Measurements from ENCODE around the gene FLT1. TPM values are rescaled to one million over a fixed set of nuclear protein-coding genes. Genes with fewer than 3 reads are reported as not detected.

Gene FLT1
- total RNA-seq, 1 experiment from 2014 or later = 0.25 TPM

DNA sequence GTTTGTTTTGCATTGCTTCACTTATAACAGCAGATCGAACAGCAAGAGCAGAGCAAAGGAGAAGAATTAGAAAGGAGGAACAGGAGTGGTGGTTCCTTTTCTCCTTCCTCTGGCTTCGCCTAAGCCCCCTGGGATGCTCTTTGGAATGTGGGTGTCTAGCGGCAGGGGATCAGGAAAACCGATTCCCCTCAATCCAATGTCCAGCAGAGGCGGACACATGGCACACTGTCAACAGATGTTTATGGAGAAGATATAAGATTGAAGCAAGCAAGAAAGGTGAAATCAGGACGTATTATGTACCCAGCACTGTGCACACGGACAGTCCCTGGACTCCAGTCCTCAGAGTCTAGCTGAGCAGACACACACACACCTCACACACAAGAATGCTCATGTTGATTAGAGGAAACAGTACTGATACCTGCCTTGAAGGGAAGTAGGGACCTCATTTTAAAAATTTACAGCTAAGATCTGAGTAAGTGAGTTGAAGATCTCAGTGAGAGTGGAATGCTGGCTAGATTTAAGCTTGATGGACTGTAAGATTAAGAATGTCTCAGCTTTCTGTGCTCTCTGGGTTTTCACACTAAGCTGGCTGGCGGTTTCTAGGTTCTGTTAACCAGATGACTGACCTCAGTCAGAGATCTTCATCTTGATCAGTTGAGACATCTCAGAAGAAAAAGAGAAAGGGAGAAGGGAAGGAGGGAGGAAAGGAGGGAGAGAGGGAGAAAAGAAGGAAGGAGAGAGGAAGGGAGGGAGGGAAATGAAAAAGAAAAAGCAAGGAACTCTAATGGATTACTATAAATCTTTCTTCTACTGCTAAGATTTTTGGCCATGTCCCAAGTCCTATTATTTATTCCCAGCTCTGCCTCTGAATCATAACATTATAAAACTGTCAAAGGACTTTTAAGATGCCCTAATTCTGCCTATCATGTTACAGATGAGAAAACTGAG is 44.8 kb downstream of the FLT1 start:
- no peaks in the 10 kb centered on the region for H3K27me3 ChIP-seq (ENCODE audit: insufficient read depth, low read length)
- no peaks in the 10 kb centered on the region for H3K79me2 ChIP-seq (ENCODE audit: insufficient read depth, low read length)
- ChIA-PET RAD21 (ENCODE audit: low non-redundant PET in 1 of 2, low total read pairs in 2 of 2, uncharacterized antibody in 2 of 2, unreplicated experiment in 2 of 2) (no interaction called here), CTCF (no interaction called here), POLR2A (no interaction called here)
- H3K9me3 ChIP-seq (ENCODE audit: control insufficient read depth in 1 of 2, insufficient read depth in 1 of 2, low read depth in 1 of 2, low read length in 2 of 2) = no peaks in the 10 kb centered on the region
- H3K4me2 ChIP-seq (ENCODE audit: low read length) = no peak overlapping the region
- H3K4me3 ChIP-seq (replicated peaks in 1 of 2; ENCODE audit: low read depth in 1 of 2, low read length in 2 of 2) = no peak overlapping the region
- TF ChIP-seq JUND (IDR thresholded peaks at IDR 0.05) = no peak
- no peak for TF ChIP-seq FOSL1 (IDR thresholded peaks at IDR 0.05; ENCODE audit: low read depth)
- no peak for TF ChIP-seq EGR1 (IDR thresholded peaks at IDR 0.05; ENCODE audit: low read depth)
- TF ChIP-seq TCF7L2 (IDR thresholded peaks at IDR 0.05; ENCODE audit: borderline replicate concordance, extremely low read depth, insufficient read depth, insufficient read length) = no peak
- TF ChIP-seq ZFX (IDR thresholded peaks at IDR 0.05) = no peak
- TF ChIP-seq SRF (IDR thresholded peaks at IDR 0.05; ENCODE audit: low read depth) = no peak
- TF ChIP-seq ELF1 (IDR thresholded peaks at IDR 0.05; ENCODE audit: borderline replicate concordance, low read depth) = no peak
- TF ChIP-seq RAD21 (IDR thresholded peaks at IDR 0.05; ENCODE audit: low read depth) = no peak
- no peak for TF ChIP-seq SIN3A (IDR thresholded peaks at IDR 0.05; ENCODE audit: low read depth)
- TF ChIP-seq, protein P1, sequence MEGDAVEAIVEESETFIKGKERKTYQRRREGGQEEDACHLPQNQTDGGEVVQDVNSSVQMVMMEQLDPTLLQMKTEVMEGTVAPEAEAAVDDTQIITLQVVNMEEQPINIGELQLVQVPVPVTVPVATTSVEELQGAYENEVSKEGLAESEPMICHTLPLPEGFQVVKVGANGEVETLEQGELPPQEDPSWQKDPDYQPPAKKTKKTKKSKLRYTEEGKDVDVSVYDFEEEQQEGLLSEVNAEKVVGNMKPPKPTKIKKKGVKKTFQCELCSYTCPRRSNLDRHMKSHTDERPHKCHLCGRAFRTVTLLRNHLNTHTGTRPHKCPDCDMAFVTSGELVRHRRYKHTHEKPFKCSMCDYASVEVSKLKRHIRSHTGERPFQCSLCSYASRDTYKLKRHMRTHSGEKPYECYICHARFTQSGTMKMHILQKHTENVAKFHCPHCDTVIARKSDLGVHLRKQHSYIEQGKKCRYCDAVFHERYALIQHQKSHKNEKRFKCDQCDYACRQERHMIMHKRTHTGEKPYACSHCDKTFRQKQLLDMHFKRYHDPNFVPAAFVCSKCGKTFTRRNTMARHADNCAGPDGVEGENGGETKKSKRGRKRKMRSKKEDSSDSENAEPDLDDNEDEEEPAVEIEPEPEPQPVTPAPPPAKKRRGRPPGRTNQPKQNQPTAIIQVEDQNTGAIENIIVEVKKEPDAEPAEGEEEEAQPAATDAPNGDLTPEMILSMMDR (IDR thresholded peaks at IDR 0.05 in 2 of 3, conservative IDR thresholded peaks at IDR 0.05 in 1 of 3; ENCODE audit: borderline replicate concordance in 1 of 3, insufficient read depth in 1 of 3, low read depth in 2 of 3, low read length in 2 of 3) = no peak
- no peak for TF ChIP-seq EZH2 (IDR thresholded peaks at IDR 0.05)
- TF ChIP-seq ZNF274 (IDR thresholded peaks at IDR 0.05; ENCODE audit: low read depth, low read length) = no peak
- TF ChIP-seq, protein P2, sequence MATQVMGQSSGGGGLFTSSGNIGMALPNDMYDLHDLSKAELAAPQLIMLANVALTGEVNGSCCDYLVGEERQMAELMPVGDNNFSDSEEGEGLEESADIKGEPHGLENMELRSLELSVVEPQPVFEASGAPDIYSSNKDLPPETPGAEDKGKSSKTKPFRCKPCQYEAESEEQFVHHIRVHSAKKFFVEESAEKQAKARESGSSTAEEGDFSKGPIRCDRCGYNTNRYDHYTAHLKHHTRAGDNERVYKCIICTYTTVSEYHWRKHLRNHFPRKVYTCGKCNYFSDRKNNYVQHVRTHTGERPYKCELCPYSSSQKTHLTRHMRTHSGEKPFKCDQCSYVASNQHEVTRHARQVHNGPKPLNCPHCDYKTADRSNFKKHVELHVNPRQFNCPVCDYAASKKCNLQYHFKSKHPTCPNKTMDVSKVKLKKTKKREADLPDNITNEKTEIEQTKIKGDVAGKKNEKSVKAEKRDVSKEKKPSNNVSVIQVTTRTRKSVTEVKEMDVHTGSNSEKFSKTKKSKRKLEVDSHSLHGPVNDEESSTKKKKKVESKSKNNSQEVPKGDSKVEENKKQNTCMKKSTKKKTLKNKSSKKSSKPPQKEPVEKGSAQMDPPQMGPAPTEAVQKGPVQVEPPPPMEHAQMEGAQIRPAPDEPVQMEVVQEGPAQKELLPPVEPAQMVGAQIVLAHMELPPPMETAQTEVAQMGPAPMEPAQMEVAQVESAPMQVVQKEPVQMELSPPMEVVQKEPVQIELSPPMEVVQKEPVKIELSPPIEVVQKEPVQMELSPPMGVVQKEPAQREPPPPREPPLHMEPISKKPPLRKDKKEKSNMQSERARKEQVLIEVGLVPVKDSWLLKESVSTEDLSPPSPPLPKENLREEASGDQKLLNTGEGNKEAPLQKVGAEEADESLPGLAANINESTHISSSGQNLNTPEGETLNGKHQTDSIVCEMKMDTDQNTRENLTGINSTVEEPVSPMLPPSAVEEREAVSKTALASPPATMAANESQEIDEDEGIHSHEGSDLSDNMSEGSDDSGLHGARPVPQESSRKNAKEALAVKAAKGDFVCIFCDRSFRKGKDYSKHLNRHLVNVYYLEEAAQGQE (IDR thresholded peaks at IDR 0.05; ENCODE audit: low read depth) = no peak
- H3K9me2 ChIP-seq (ENCODE audit: insufficient read depth) = no peaks in the 10 kb centered on the region
- no peak overlapping the region for H3K27ac ChIP-seq (ENCODE audit: low read depth, low read length)
- no peaks in the 10 kb centered on the region for H4K20me1 ChIP-seq (ENCODE audit: insufficient read depth)
- ATAC-seq = no peak
- no peaks in the 10 kb centered on the region for H3K4me1 ChIP-seq (ENCODE audit: control insufficient read depth in 1 of 2, insufficient read depth in 2 of 2, low read length in 2 of 2)
- H2AFZ ChIP-seq (ENCODE audit: low read depth, low read length, poor library complexity, severe bottlenecking) = no peak overlapping the region
- no peak for DNase-seq (ENCODE audit: low read depth, low spot score)
- H3K9ac ChIP-seq (ENCODE audit: low read length) = no peak overlapping the region
- intact Hi-C loops (cut with micrococcal nuclease) = no loop called here
- H3K36me3 ChIP-seq (ENCODE audit: control insufficient read depth in 1 of 2, insufficient read depth in 2 of 2, low read length in 2 of 2) = no peaks in the 10 kb centered on the region
- no TSS peak for BruUV-seq (replicated peaks)
